CD4-positive, alpha-beta T cell treated with Interleukin-17A for 4 hours (primary cell): ENCODE measurements around the gene DGLUCY.
"Not testable (repeated sequence)": the region's sequence is repeated elsewhere in the genome, so short reads cannot be mapped to it uniquely, and the experiment has no call there.

Experiments
- DNase-seq: peaks from one replicate; pipeline ENCODE4 v3.0.0-alpha.2; 2020; ENCODE audit warnings: mixed read lengths

Gene DGLUCY, protein sequence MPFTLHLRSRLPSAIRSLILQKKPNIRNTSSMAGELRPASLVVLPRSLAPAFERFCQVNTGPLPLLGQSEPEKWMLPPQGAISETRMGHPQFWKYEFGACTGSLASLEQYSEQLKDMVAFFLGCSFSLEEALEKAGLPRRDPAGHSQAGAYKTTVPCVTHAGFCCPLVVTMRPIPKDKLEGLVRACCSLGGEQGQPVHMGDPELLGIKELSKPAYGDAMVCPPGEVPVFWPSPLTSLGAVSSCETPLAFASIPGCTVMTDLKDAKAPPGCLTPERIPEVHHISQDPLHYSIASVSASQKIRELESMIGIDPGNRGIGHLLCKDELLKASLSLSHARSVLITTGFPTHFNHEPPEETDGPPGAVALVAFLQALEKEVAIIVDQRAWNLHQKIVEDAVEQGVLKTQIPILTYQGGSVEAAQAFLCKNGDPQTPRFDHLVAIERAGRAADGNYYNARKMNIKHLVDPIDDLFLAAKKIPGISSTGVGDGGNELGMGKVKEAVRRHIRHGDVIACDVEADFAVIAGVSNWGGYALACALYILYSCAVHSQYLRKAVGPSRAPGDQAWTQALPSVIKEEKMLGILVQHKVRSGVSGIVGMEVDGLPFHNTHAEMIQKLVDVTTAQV

DNA sequence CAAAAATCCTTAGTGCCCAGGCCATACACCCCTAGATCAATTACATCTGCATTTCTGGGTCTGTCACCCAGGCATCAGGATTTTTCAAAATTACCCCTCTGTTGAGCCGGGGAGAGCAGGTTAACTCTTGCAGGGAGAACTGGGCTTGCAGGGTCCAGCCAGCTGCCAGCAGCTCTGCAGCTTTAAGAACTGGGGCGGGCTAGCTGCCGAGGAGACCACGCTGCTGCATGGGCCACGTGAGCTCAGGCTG lies at the start of gene DGLUCY:
TSS of gene DGLUCY (plus strand) at position 245 of the 250 bp plus-strand sequence. CDS start 46,222 bp downstream, outside the sequence.
- no peak for DNase-seq

DNA sequence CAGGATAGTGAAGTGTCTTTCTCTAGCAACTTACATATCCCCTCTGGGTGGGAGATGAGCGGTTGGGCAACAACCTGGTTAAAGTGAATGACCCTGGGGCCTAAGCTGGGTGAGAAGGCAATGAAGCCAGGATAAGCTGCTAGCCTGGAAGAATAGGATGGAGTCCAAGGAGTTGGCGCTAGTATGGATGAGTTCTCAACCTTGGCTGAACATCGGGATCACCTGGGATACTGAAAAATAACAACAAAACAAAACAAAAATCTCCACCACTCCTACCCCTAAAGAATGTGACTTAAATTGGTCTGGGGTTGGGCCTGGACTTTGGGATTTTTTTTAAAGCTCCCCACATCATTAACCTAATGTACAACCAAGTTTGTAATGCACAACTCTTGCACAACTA lies 48.6 kb upstream of the DGLUCY start:
- no peak for DNase-seq

DNA sequence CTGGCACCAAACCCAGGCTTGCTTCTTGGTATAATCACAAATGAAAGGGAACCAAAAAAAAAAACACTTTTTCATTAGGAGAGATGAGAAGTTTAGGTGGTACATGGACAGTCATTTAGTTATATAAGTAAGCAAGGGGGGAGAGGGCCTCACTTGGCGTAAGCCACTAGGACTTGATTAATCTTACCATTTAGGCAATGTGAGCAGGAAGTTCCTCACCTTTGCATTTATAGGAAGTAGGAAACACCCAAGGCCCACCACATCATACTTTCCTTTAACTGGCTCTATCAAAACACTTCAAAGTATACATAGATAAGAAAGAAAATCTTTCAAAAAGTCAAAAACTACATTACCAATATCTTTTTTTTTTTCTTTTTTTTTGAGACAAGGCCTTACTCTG lies 46.7 kb upstream of the DGLUCY start:
- DNase-seq = peak; percentile 51

DNA sequence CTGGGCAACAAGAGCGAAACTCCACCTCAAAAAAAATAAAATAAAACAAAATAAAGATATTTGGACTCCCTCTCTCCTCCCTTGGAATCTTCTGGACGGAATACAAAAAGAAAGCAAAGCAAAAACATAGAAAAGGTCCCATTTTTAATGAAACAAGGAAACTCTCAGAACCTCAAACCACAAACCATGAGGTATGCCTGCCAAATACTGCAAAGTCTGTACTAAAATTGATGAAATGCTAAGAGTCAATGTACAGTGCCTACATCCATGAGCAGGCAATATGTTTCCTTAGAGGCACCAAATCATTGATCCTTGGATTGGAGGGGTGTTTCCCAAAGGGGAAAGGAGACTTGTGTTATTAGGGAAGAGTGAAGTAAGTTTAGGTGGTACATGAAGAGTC lies 45.2 kb upstream of the DGLUCY start:
- no peak for DNase-seq

DNA sequence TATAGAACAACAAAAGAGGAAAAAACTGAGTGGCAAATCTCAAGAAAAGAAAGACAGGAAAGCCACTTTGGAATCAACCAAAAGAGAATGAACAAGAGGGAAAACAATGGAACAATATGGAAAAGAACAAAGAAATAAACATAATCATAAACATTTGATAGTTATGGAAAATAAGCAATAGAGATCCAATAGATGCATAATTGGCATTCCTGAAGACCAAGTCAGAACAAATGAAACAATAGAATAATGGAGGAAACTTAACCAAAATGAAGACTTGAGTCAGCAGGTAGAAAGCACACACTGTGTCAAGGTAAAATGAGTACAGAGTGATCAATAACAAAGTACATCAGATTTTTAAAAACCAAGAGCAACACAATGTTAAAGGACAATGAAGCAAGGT lies 43.3 kb upstream of the DGLUCY start:
- no peak for DNase-seq

DNA sequence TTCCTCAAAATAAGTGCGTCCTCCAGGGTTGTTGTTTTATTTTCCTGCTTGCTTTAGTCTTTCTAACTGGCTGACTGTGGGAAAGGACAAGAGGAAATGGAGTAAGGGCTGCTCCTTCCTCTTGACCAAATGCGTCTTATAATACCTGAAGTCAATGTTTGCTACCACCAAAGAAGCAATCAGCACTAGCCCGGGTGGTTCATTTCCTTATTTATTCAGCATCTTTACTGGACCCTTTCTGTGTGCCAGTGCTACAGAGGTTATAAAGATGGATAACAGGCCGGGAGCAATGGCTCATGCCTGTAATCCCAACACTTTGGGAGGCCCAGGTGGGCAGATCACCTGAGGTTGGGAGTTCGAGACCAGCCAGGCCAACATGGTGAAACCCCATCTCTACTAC lies 38.3 kb upstream of the DGLUCY start:
- DNase-seq = no peak

DNA sequence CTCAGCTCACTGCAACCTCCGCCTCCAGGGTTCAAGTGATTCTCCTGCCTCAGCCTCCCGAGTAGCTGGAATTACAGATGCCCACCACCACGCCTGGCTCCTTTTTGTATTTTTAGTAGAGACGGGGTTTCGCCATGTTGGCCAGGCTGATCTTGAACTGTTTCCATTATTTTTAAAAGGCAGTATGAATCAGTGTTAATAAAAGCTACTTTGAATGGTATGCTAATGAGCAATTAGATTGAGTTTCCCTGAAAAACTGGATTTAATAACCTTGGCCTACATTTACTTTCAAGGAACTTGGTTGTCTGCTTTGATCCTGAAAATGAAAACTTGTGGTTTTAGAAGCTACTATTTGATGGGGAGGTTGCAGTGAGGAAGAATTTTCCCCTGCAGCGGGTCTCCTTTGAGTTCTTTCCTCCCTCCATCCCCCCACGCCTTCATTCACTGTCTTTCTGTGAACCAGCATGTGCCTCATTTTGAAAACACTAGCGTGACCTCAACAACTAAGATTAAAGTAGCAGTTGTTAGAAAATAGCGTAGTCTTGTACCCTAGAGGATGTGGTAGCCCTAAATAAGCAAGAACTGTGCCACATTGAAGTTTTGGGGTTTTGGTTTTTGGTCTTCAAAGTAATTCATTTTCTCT lies 35.7 kb upstream of the DGLUCY start:
- peak; percentile 52 for DNase-seq

DNA sequence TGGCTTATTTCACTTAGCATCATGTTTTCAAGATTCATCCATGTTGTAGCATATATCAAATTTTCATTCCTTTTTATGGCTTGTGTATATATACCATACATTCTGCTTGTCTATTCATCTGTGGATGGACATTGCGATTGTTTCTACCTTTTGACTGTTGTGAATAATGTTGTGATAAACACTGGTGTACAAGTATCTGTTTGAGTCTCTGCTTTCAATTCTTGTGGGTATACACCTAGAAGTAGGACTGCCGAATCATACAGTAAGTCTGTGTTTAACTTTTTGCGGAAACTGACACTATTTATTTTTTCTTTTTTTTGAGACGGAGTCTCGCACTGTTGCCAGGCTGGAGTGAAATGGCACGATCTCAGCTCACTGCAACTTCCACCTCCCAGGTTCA lies 33.8 kb upstream of the DGLUCY start:
- DNase-seq = no peak

DNA sequence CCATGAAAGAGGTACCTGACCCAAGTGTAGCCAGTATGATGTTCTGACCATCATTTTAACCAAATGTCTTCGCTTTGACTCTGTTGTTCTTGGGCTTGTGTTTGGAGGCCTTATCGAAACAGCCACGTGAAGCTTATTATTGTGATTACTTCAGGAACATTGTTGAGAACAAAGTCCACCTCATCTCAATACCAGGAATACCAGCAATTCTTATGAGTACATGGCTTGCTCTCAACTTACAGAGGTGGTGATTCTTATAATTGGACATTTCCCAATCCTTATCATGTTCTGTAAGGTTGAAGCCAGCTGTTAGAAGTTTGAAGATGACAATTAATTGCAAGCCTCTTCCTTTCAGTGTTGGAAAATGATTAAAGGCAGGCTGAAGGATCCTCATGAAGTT lies 31.6 kb upstream of the DGLUCY start:
- no peak for DNase-seq

DNA sequence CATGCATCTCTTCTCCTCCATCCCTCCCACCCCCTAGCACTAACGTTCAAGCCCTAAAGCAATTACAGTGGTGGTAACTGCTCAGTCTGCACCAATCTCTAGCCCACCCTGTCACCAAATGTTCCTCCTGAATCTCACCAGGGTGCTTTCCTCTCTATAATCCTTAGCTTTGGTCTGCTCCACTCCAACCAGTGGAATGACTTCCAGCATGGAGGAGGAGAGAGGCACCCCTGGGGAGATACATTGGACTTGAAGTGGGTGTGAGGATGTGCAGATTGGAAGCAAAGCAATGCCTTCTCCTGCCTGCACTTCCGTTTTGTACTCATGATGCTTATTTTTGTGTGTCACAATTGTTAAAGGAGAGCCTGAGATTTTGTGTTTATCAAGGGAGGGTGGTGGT lies 29.4 kb upstream of the DGLUCY start:
- no peak for DNase-seq

DNA sequence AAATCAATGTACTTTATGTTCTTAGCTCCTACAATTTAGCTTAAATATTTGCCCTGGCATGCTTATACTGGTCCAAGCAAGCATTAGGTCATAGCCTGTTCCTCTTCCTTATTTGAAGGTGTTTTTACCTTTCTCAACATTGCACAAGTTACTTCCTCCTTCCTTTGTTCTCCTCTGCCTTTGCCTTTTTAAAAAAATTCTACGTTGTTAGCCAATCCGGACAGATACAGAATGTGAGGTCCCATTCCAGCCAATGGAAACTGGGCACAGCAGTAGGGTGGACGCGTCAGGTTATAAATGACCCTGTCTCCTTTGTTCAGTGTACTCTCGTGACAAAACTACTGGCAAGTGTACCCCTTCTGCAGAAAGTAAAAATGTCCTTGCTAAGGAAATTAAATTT lies 26.4 kb upstream of the DGLUCY start:
- not testable (repeated sequence) for DNase-seq

DNA sequence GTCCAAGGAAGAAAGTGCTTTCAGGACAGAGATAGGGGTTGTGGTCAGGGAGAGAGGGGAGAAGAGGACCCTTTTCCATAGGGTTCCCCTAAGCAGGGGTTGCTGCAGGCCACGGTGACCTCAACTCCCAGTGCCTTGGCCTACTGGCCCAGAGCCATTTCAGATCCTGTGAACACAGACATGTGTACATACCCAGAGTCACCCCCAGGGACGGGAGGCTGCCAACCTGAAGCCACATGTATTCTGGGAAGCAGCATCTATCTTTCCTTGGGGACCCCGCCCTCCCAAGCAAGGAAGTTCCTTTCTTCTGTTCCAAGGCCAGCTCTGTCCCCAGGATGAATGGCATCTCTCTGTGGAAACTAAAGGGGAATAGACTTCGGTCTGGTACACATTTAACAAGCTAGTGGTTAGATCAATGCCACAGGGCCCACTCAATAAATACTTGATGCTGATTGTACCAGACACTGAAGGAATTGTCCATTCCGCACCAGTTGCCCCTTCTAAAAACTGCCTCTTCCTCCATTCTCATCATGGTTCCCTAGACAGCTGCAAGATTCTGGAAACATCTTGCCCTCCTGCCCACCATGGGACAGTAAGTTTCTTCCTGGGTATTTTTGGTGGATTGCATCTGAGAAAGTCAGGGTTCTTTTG lies 25.2 kb upstream of the DGLUCY start:
- no peak for DNase-seq

DNA sequence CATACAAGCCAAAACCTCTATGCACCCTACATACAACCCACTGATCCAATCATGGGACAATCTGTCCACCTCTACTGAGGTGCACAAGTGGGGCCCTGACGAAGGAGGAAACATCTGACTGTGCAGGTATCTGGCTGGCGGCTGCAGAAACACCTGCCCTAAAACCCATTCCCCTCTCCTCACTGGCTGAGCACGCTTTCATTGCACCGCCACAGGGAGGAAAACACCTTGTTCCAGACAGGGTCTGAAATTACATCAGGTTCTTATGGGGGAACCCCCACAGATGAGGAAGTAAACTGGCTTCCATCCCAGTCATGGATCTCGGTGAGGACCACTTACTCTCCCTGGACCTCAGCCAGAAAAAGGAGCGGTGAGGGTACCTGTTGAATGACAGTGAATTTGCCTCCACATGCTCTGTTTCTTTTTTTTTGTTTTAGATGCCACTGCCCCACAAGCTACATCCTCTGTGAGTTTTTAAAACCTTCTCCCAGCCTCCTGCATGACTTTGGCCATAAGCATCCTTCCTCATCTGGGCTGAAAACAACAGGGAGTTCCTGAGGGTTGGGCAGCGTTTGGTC lies 23.8 kb upstream of the DGLUCY start:
- DNase-seq = no peak

DNA sequence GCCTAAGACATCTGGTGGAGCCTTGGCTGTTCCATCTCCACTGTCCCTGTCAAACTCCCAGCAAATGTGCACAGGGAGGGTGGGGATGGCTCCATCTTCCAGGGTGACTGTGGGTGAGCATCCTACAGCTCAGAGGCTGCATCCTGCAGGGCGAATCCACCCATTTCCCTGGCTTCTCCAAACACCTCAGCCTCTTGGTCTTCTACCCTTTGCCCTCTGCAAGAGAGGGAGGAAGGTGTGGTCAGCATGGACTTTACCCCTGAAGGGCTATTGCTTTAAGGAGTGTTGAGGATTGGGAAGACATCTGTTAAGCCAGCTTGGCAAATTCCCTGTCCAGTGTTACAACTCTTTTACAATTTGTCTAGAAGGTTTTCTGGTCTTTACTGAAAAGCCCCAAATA lies 23.1 kb upstream of the DGLUCY start:
- no peak for DNase-seq

DNA sequence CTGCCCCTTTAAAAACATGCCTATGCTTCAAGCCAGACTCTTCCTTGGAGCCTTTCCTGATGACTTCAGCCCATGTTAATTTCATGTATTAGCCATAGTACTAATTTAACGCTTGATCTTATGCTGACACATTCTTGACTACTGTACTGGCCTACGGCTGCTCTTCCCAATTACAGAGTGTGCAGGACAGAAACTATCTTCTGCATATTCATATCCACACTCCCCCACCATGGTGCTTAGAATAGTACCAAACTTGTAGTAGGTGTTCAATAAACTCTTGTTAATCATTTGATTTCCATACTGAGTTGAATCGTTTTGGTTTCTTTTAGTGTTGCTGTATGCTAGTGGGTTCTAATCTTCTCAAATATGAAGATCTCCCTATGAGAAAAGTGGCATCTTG lies 21.8 kb upstream of the DGLUCY start:
- DNase-seq = no peak

DNA sequence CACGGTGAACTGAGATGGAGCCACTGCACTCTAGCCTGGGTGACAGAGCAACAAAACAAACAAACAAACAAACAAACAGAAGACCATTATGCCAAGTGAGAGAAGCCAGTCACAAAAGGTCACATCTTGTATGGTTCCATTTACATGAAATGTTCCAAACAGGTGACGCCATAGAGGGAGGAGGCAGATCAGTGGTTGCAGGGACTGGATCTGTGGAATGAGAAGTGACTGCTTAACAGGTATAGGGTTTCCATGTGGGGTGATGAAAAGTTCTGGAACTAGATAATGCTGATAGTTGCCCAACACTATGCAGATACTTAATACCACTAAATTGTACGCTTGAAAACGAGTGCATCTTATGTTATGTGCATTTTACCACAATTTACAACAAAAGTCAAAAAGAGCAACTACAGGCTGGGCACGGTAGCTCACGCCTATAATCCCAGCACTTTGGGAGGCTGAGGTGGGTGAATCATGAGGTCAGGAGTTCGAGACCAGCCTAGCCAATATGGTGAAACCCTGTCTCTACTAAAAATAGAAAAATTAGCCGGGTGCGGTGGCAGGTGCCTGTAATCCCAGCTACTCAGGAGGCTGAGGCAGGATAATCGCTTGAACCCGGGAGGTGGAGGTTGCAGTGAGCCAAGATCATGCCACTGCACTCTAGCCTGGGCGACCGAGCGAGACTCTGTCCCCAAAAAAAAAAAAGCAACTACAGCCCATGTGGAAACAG lies 20.0 kb upstream of the DGLUCY start:
- not testable (repeated sequence) for DNase-seq

DNA sequence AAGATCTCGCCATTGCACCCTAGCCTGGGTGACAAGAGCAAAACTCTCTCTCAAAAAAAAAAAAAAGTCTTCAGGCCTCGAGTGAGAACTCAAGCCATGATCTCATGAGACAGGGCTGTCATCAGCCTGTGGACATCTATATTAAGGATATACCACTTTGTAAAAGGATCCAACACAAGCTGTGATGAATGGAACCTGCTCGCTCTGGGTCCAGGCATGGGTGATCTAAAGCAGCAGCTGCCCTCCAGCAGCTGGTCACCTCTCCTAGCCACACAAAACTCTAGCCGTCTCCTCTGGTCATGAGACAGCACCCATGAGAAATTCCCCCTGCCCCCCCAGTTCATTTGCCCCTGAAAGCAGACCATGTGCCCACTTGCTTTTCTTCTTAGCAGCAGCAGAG lies 19.1 kb upstream of the DGLUCY start:
- DNase-seq = no peak

DNA sequence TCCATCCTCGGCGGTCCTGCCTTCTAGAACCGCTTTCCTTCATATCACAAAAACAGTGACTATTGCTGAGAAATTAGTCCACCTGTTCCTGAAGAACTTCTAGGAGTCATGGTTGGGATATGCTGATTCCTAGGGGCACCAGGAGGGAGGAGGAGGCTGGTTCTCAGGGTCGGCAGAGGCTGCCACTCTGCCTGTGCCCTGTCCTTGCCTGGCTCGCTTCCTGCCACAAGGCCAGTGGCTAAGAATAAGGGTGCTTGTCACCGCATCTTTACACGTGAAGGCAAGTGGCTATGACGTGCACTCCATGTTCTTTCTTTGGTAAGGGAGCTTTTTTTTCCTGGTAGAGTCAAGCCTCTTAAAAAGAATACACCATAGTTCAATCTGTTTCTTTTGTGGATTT lies 18.7 kb upstream of the DGLUCY start:
- DNase-seq = no peak

DNA sequence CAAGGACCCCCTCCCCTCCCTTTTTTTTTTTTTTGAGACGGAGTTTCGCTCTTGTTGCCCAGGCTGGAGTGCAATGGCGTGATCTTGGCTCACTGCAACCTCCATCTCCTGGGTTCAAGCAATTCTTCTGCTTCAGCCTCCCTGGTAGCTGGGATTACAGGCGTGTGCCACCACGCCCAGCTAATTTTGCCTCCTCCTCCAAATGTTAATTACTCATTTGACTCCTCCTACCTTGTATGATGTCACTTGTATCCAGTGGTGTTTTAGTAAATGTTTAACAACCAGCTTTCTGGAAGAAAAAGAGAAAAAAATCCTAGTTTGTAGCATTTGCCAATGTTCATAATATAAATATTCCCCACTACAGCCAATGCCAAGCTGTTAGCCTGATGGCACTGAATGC lies 16.2 kb upstream of the DGLUCY start:
- not testable (repeated sequence) for DNase-seq

DNA sequence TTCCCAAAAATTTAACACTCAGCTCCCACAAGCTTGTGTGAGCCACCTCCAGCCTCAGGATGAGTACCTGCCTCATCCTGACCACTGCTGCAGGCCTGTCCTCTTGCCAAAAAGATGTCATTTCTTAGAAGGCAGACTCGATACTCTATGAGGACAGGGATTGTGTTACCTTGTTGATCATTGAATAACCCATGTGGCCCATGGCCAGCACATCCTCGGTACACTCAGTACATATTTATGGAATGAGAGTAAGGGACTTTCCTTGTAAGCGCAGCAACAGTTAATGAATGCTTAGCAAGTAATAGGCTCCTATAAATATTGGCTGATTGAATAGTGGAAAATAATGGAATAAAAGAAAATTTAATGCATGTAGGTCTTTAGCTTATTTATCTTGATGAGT lies 15.3 kb upstream of the DGLUCY start:
- DNase-seq = no peak

DNA sequence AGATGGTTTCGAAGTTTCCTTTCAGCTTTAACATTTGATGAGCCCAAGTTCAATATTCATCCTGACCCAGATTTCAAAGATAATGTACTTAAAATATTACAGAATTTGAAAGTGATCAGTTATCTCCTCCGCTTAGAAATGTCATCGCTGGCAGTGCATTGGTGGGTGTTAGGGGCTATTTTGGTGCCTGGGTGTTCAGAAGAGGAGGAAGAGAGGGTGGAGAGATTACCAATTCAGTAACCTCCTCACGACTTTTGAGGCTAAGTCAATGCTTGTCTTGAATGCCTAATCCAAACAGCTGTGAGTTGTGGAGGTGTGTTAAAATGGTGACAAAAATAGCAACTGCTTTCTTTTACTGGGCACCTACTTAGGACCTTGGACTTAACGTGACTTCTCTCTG lies 13.8 kb upstream of the DGLUCY start:
- no peak for DNase-seq

DNA sequence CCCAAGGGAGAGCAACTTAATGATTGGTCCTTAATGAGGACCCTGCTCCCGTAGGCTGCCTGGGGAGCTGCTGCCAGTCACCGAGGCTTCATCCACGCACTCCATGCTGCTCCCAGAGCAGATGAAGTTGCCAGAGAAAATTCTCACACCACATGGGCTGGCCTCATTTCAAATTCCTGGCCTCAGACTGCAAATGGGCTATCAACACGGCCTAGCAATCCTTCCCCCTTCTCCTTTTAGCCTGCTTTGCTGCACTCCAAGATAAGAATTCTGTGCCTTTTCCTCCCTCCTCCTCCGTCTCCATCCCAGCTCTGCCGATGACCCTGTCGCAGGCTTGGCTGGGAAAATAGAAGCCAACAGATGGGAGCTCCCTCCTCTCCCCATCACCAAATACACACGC lies 10.8 kb upstream of the DGLUCY start:
- DNase-seq = no peak
